CD4-positive, alpha-beta T cell (primary cell): Measurements from ENCODE around the gene SHROOM2. TPM values are rescaled to one million over a fixed set of nuclear protein-coding genes. Genes with fewer than 3 reads are reported as not detected.

Experiments
- ATAC-seq: fragments of 200-7000 bp; cut with Tn5 transposase; one replicate; pipeline ENCODE4 v1.10.0; 2022; ENCODE audit warnings: mild to moderate bottlenecking; ENCODE audit not compliant: poor library complexity
- CTCF ChIA-PET: fragments of 350-600 bp; sonication (Branson Sonifier 250); formaldehyde crosslinking; loops from one replicate; lab custom pipeline; 2021; ENCODE audit warnings: antibody characterized with exemption, inconsistent platforms; lab: Charles Lee
- POLR2A ChIA-PET: fragments of 350-600 bp; sonication (Branson Sonifier 250); formaldehyde crosslinking; loops from one replicate; lab custom pipeline; 2021; ENCODE audit warnings: antibody characterized with exemption, inconsistent platforms; lab: Charles Lee
- DNase-seq, 14 experiments: peaks; one replicate each; pipeline ENCODE4 v3.0.0-alpha.2; 2013 to 2020; ENCODE audit warnings: mixed read lengths in 2 of 14
- H3K27ac ChIP-seq, 2 donors: one replicate each; pipeline versions ENCODE4 v1.5.1 to v1.7.0; 2013; ENCODE audit warnings: low read length in 2 of 2, low read depth in 1 of 2, mild to moderate bottlenecking in 1 of 2
- H3K27me3 ChIP-seq, 2 experiments: 1 replicate in 1 of 2; 2 replicates in 1 of 2; pipeline versions ENCODE4 v1.6.1 to v1.7.0; 2013; ENCODE audit warnings: low read length in 2 of 2, control low read depth in 1 of 2, mild to moderate bottlenecking in 1 of 2, moderate library complexity in 1 of 2; ENCODE audit not compliant: insufficient read depth in 2 of 2, control insufficient read depth in 1 of 2
- H3K36me3 ChIP-seq: one replicate; pipeline ENCODE4 v1.6.1; 2013; ENCODE audit warnings: low read length, control low read depth; ENCODE audit not compliant: insufficient read depth
- H3K4me1 ChIP-seq: one replicate; pipeline ENCODE4 v1.6.1; 2013; ENCODE audit warnings: low read length, control low read depth; ENCODE audit not compliant: insufficient read depth
- H3K4me3 ChIP-seq: one replicate; pipeline ENCODE4 v1.5.1; 2013; ENCODE audit warnings: mild to moderate bottlenecking, low read length, moderate library complexity
- H3K9me3 ChIP-seq, 2 experiments: 1 replicate in 1 of 2; 2 replicates in 1 of 2; pipeline versions ENCODE4 v1.6.1 to v1.7.0; 2013; ENCODE audit warnings: low read length in 2 of 2, mild to moderate bottlenecking in 2 of 2, control low read depth in 1 of 2, moderate library complexity in 1 of 2; ENCODE audit not compliant: control insufficient read depth in 1 of 2, insufficient read depth in 1 of 2
- H3K27ac Mint-ChIP-seq: one replicate; pipeline ENCODE4 v1.8.0; 2020; ENCODE audit warnings: mixed read lengths
- H3K27me3 Mint-ChIP-seq: one replicate; pipeline ENCODE4 v1.8.0; 2021; ENCODE audit warnings: mixed read lengths
- H3K36me3 Mint-ChIP-seq: one replicate; pipeline ENCODE4 v1.8.0; 2021; ENCODE audit warnings: low read depth, mixed read lengths
- H3K4me1 Mint-ChIP-seq: one replicate; pipeline ENCODE4 v1.8.0; 2021; ENCODE audit warnings: low read depth, mixed read lengths
- H3K4me3 Mint-ChIP-seq: one replicate; pipeline ENCODE4 v1.8.0; 2020; ENCODE audit warnings: mild to moderate bottlenecking, mixed read lengths
- H3K9me3 Mint-ChIP-seq: one replicate; pipeline ENCODE4 v1.8.0; 2020; ENCODE audit warnings: mixed read lengths
- CTCF ChIP-seq: fragments of 200-600 bp; IDR thresholded peaks from one replicate; pipeline ENCODE4 v1.8.0; 2022; ENCODE audit warnings: antibody characterized with exemption, mild to moderate bottlenecking
- intact Hi-C, 2 experiments: fragments of 100-400 bp; cut with DNase I in 1 of 2; cut with micrococcal nuclease in 1 of 2; formaldehyde crosslinking; loops; one replicate each; pipeline versions ENCODE4 v1.15.1 to v1.9.0; 2023 to 2025; cut with DNase I, micrococcal nuclease
- total RNA-seq, 174 experiments: library from RNA in 2 of 174; stranded (reverse) in 2 of 174; gene quantifications; one replicate each; pipeline ENCODE4 v1.2.3 and lab custom pipeline; 2021 to 2026

Gene SHROOM2
- total RNA-seq, 2 experiments from 2014 or later: not detected

GRCh38 chrX:9890681-9891091 lies 104.5 kb downstream of the SHROOM2 start:
- Histone ChIP-seq H3K36me3 (no peaks in the 10 kb centered on the region), H3K27ac (no peak overlapping the region), H3K4me1 (no peaks in the 10 kb centered on the region), H3K9me3 (no peaks in the 10 kb centered on the region), H3K27me3 (no peaks in the 10 kb centered on the region), H3K4me3 (no peak overlapping the region)
- Mint-ChIP-seq H3K4me3 (no peak overlapping the region), H3K27ac (no peak overlapping the region), H3K36me3 (no peaks in the 10 kb centered on the region), H3K4me1 (no peaks in the 10 kb centered on the region), H3K27me3 (no peaks in the 10 kb centered on the region), H3K9me3 (no peaks in the 10 kb centered on the region)
- ChIA-PET CTCF (no interaction called here), POLR2A (no interaction called here)
- intact Hi-C loops: no loop called here
- ATAC-seq (no peak), DNase-seq (no peak)
- TF ChIP-seq CTCF: no peak

- H3K27me3 ChIP-seq: no peaks in the 10 kb centered on the region
- TF ChIP-seq CTCF: no peak
- Mint-ChIP-seq H3K27ac (no peak overlapping the region), H3K4me1 (peaks cover 9% of the 10 kb centered on the region), H3K36me3 (no peaks in the 10 kb centered on the region), H3K27me3 (no peaks in the 10 kb centered on the region), H3K4me3 (no peak overlapping the region), H3K9me3 (no peaks in the 10 kb centered on the region)
- POLR2A ChIA-PET: no interaction called here
- CTCF ChIA-PET: no interaction called here
- H3K27ac ChIP-seq: no peak overlapping the region
- DNase-seq (no peak), ATAC-seq (no peak)
- H3K36me3 ChIP-seq: no peaks in the 10 kb centered on the region
- intact Hi-C loops: no loop called here
- H3K4me1 ChIP-seq: no peaks in the 10 kb centered on the region
- no peak overlapping the region for H3K4me3 ChIP-seq
- H3K9me3 ChIP-seq: no peaks in the 10 kb centered on the region
Observed at GRCh38 chrX:9895225-9895912, 109.1 kb downstream of the SHROOM2 start.

- Mint-ChIP-seq H3K36me3 (no peaks in the 10 kb centered on the region), H3K9me3 (no peaks in the 10 kb centered on the region), H3K4me1 (peaks cover 11% of the 10 kb centered on the region), H3K27me3 (no peaks in the 10 kb centered on the region), H3K4me3 (no peak overlapping the region), H3K27ac (no peak overlapping the region)
- intact Hi-C loops: no loop called here
- Histone ChIP-seq H3K27ac (no peak overlapping the region), H3K27me3 (no peaks in the 10 kb centered on the region), H3K4me3 (no peak overlapping the region), H3K9me3 (no peaks in the 10 kb centered on the region), H3K4me1 (no peaks in the 10 kb centered on the region), H3K36me3 (no peaks in the 10 kb centered on the region)
- no peak for TF ChIP-seq CTCF
- DNase-seq (no peak), ATAC-seq (no peak)
- ChIA-PET CTCF (no interaction called here), POLR2A (no interaction called here)
Observed at GRCh38 chrX:9897761-9898161, 111.5 kb downstream of the SHROOM2 start.
